ENCODE data around the gene ZNF330. TPM values are rescaled to one million over a fixed set of nuclear protein-coding genes. Genes with fewer than 3 reads are reported as not detected.
"Not testable (repeated sequence)": the region's sequence is repeated elsewhere in the genome, so short reads cannot be mapped to it uniquely, and the experiment has no call there.

Gene ZNF330
- total RNA-seq, 1 experiment from 2014 or later: 39.1 TPM

- POLR2A ChIA-PET: interaction anchor here (0.6 kb wide), 1 partner anchor 423 kb away, joined by 4 read pairs; no protein-coding TSS in a partner anchor
- intact Hi-C loops (cut with micrococcal nuclease): no loop called here
- no peak for DNase-seq (ENCODE audit: unreplicated experiment)
- Mint-ChIP-seq H3K27ac (ENCODE audit: low read depth, unreplicated experiment) (no peak overlapping the region), H3K36me3 (ENCODE audit: insufficient read depth, unreplicated experiment) (no peaks in the 10 kb centered on the region), H3K4me1 (ENCODE audit: insufficient read depth, unreplicated experiment) (no peaks in the 10 kb centered on the region), H3K9me3 (ENCODE audit: unreplicated experiment) (no peaks in the 10 kb centered on the region), H3K27me3 (ENCODE audit: insufficient read depth, unreplicated experiment) (no peaks in the 10 kb centered on the region), H3K4me3 (ENCODE audit: unreplicated experiment) (no peak overlapping the region)
- BruUV-seq (replicated peaks): no TSS peak
- TF ChIP-seq CTCF (IDR thresholded peaks at IDR 0.05; ENCODE audit: unreplicated experiment): no peak
- CTCF ChIA-PET: no interaction called here
Measured at GRCh38 chr4:141179474-141180373, 41.0 kb upstream of the ZNF330 start.

GRCh38 chr4:141180991-141181761, 39.5 kb upstream of the ZNF330 start:
- ChIA-PET CTCF (interaction anchor here (0.7 kb wide), 2 partner anchors 306 to 885 kb away, joined by 3 to 4 read pairs; no protein-coding TSS in a partner anchor), POLR2A (no interaction called here)
- no peaks in the 10 kb centered on the region for H3K36me3 Mint-ChIP-seq (ENCODE audit: insufficient read depth, unreplicated experiment)
- no peak for DNase-seq (ENCODE audit: unreplicated experiment)
- H3K4me1 Mint-ChIP-seq (ENCODE audit: insufficient read depth, unreplicated experiment): no peaks in the 10 kb centered on the region
- H3K27ac Mint-ChIP-seq (ENCODE audit: low read depth, unreplicated experiment): no peak overlapping the region
- TF ChIP-seq CTCF (IDR thresholded peaks at IDR 0.05; ENCODE audit: unreplicated experiment): no peak
- no peak overlapping the region for H3K4me3 Mint-ChIP-seq (ENCODE audit: unreplicated experiment)
- no peaks in the 10 kb centered on the region for H3K27me3 Mint-ChIP-seq (ENCODE audit: insufficient read depth, unreplicated experiment)
- H3K9me3 Mint-ChIP-seq (ENCODE audit: unreplicated experiment): no peaks in the 10 kb centered on the region
- BruUV-seq (replicated peaks): no TSS peak
- intact Hi-C loops (cut with micrococcal nuclease): no loop called here

- H3K9me3 Mint-ChIP-seq (ENCODE audit: unreplicated experiment); DNase-seq (ENCODE audit: unreplicated experiment); H3K36me3 Mint-ChIP-seq (ENCODE audit: insufficient read depth, unreplicated experiment); H3K27ac Mint-ChIP-seq (ENCODE audit: low read depth, unreplicated experiment); H3K27me3 Mint-ChIP-seq (ENCODE audit: insufficient read depth, unreplicated experiment); H3K4me3 Mint-ChIP-seq (ENCODE audit: unreplicated experiment); H3K4me1 Mint-ChIP-seq (ENCODE audit: insufficient read depth, unreplicated experiment); BruUV-seq (replicated peaks); CTCF ChIA-PET; intact Hi-C loops (cut with micrococcal nuclease); POLR2A ChIA-PET: not testable (repeated sequence)
Measured at GRCh38 chr4:141183491-141183890, 37.2 kb upstream of the ZNF330 start.

- DNase-seq (ENCODE audit: unreplicated experiment): no peak
- Mint-ChIP-seq H3K4me3 (ENCODE audit: unreplicated experiment) (no peak overlapping the region), H3K9me3 (ENCODE audit: unreplicated experiment) (no peaks in the 10 kb centered on the region), H3K36me3 (ENCODE audit: insufficient read depth, unreplicated experiment) (no peaks in the 10 kb centered on the region), H3K4me1 (ENCODE audit: insufficient read depth, unreplicated experiment) (no peaks in the 10 kb centered on the region), H3K27me3 (ENCODE audit: insufficient read depth, unreplicated experiment) (no peaks in the 10 kb centered on the region), H3K27ac (ENCODE audit: low read depth, unreplicated experiment) (no peak overlapping the region)
- ChIA-PET CTCF (interaction anchor here (0.7 kb wide), 1 partner anchor 14 kb away, joined by 3 read pairs; no protein-coding TSS in a partner anchor), POLR2A (no interaction called here)
- no TSS peak for BruUV-seq (replicated peaks)
- no peak for TF ChIP-seq CTCF (IDR thresholded peaks at IDR 0.05; ENCODE audit: unreplicated experiment)
- intact Hi-C loops (cut with micrococcal nuclease): no loop called here
Measured at GRCh38 chr4:141192564-141192963, 28.1 kb upstream of the ZNF330 start.

Measured in MCF 10A (cell line).